Non-pigmented ciliary epithelial cell (primary cell): ENCODE measurements around the gene FAT1.
"Not testable (repeated sequence)": the region's sequence is repeated elsewhere in the genome, so short reads cannot be mapped to it uniquely, and the experiment has no call there.

Source experiments
- DNase-seq: peaks from one replicate; pipeline ENCODE4 v3.0.0-alpha.2; 2010; ENCODE audit warnings: low read depth

Gene FAT1

GRCh38 chr4:186723292-186724057 is at the start of gene FAT1:
TSS of gene FAT1 (minus strand) at chr4:186723856. CDS start at chr4:186709827, 14,029 bp downstream.
- no peak for DNase-seq

GRCh38 chr4:186772936-186773487 is 49.4 kb upstream of the FAT1 start:
- DNase-seq, result peak; percentile 34

- DNase-seq, result no peak
Measured at GRCh38 chr4:186771624-186772023, 48.0 kb upstream of the FAT1 start.

GRCh38 chr4:186770481-186771175 is 47.0 kb upstream of the FAT1 start:
- no peak for DNase-seq

- DNase-seq, result no peak
Measured at GRCh38 chr4:186767794-186768193, 44.1 kb upstream of the FAT1 start.

GRCh38 chr4:186765673-186766546 is 42.3 kb upstream of the FAT1 start:
- DNase-seq, result no peak

GRCh38 chr4:186765138-186765537 is 41.5 kb upstream of the FAT1 start:
- no peak for DNase-seq

- no peak for DNase-seq
Measured at GRCh38 chr4:186764457-186764856, 40.8 kb upstream of the FAT1 start.

GRCh38 chr4:186762865-186763264 is 39.2 kb upstream of the FAT1 start:
- DNase-seq, result no peak

GRCh38 chr4:186762361-186762760 is 38.7 kb upstream of the FAT1 start:
- DNase-seq, result no peak

GRCh38 chr4:186761956-186762355 is 38.3 kb upstream of the FAT1 start:
- not testable (repeated sequence) for DNase-seq

- DNase-seq, result no peak
Measured at GRCh38 chr4:186761393-186761792, 37.7 kb upstream of the FAT1 start.

- no peak for DNase-seq
Measured at GRCh38 chr4:186760576-186760975, 36.9 kb upstream of the FAT1 start.

GRCh38 chr4:186759990-186760389 is 36.3 kb upstream of the FAT1 start:
- no peak for DNase-seq

- no peak for DNase-seq
Measured at GRCh38 chr4:186758929-186759682, 35.5 kb upstream of the FAT1 start.

- DNase-seq, result no peak
Measured at GRCh38 chr4:186757696-186758355, 34.2 kb upstream of the FAT1 start.

- DNase-seq, result not testable (repeated sequence)
Measured at GRCh38 chr4:186756550-186756949, 32.9 kb upstream of the FAT1 start.

- DNase-seq, result no peak
Measured at GRCh38 chr4:186755550-186756519, 32.2 kb upstream of the FAT1 start.

GRCh38 chr4:186754976-186755375 is 31.3 kb upstream of the FAT1 start:
- no peak for DNase-seq

- no peak for DNase-seq
Measured at GRCh38 chr4:186752325-186752724, 28.7 kb upstream of the FAT1 start.
